Measurements from ENCODE around the gene SYT9. TPM values are rescaled to one million over a fixed set of nuclear protein-coding genes. Genes with fewer than 3 reads are reported as not detected.

Gene SYT9
- total RNA-seq, 1 experiment from 2014 or later = not detected

DNA sequence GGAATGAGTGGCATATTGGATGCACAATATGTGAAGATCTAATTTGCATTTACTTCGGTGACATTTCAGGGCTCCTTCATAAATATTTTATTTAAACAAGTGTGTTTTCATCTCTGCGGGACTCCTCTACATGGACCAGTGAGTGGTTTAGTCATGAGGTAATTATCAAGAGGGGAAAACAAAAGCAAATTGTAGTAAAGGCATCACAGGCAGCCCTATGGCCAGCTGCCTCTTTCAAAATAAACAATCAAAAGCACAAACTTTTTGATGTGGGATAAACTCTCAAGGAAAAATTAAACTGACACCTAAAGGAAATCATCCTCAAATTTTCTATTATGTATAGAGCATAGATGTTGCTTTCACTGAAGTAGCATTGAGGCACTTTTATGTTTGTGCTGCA lies 6.0 kb downstream of the SYT9 start:
- Mint-ChIP-seq H3K36me3 (ENCODE audit: insufficient read depth, unreplicated experiment) (no peaks in the 10 kb centered on the region), H3K27ac (ENCODE audit: low read depth, unreplicated experiment) (no peak overlapping the region), H3K4me3 (ENCODE audit: unreplicated experiment) (no peak overlapping the region), H3K27me3 (ENCODE audit: insufficient read depth, unreplicated experiment) (peaks cover 17% of the 10 kb centered on the region), H3K9me3 (ENCODE audit: unreplicated experiment) (no peaks in the 10 kb centered on the region), H3K4me1 (ENCODE audit: insufficient read depth, unreplicated experiment) (no peaks in the 10 kb centered on the region)
- ChIA-PET POLR2A (no interaction called here), CTCF (no interaction called here)
- TF ChIP-seq, protein P1, sequence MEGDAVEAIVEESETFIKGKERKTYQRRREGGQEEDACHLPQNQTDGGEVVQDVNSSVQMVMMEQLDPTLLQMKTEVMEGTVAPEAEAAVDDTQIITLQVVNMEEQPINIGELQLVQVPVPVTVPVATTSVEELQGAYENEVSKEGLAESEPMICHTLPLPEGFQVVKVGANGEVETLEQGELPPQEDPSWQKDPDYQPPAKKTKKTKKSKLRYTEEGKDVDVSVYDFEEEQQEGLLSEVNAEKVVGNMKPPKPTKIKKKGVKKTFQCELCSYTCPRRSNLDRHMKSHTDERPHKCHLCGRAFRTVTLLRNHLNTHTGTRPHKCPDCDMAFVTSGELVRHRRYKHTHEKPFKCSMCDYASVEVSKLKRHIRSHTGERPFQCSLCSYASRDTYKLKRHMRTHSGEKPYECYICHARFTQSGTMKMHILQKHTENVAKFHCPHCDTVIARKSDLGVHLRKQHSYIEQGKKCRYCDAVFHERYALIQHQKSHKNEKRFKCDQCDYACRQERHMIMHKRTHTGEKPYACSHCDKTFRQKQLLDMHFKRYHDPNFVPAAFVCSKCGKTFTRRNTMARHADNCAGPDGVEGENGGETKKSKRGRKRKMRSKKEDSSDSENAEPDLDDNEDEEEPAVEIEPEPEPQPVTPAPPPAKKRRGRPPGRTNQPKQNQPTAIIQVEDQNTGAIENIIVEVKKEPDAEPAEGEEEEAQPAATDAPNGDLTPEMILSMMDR (IDR thresholded peaks at IDR 0.05; ENCODE audit: unreplicated experiment) = no peak
- no peak for DNase-seq (ENCODE audit: unreplicated experiment)
- intact Hi-C loops (cut with micrococcal nuclease) = no loop called here
- no TSS peak for BruUV-seq (replicated peaks)

DNA sequence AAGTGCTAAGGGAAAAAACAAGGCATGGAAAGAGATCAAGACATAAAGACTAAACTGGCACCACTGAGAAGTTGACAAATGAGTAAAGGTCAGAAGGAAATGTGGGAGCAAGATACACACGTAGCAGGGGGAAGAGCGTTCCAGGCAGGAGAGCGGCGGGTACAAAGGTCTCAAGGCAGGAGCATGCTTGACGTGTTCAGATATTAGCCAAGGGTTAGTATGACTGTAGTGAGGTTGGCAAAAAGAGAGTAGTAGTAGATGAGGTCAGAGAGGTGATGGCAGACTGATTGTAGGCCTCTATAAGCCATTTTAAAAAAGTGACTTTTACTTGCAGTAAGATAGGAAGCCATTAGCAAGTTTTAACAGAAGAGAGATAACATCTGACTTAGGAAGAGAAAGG lies 9.9 kb downstream of the SYT9 start:
- Mint-ChIP-seq H3K36me3 (ENCODE audit: insufficient read depth, unreplicated experiment) (no peaks in the 10 kb centered on the region), H3K4me1 (ENCODE audit: insufficient read depth, unreplicated experiment) (no peaks in the 10 kb centered on the region), H3K4me3 (ENCODE audit: unreplicated experiment) (no peak overlapping the region), H3K27ac (ENCODE audit: low read depth, unreplicated experiment) (no peak overlapping the region), H3K9me3 (ENCODE audit: unreplicated experiment) (no peaks in the 10 kb centered on the region), H3K27me3 (ENCODE audit: insufficient read depth, unreplicated experiment) (no peaks in the 10 kb centered on the region)
- BruUV-seq (replicated peaks) = no TSS peak
- ChIA-PET POLR2A (no interaction called here), CTCF (no interaction called here)
- intact Hi-C loops (cut with micrococcal nuclease) = no loop called here
- no peak for DNase-seq (ENCODE audit: unreplicated experiment)
- TF ChIP-seq, protein P1 (IDR thresholded peaks at IDR 0.05; ENCODE audit: unreplicated experiment) = no peak

DNA sequence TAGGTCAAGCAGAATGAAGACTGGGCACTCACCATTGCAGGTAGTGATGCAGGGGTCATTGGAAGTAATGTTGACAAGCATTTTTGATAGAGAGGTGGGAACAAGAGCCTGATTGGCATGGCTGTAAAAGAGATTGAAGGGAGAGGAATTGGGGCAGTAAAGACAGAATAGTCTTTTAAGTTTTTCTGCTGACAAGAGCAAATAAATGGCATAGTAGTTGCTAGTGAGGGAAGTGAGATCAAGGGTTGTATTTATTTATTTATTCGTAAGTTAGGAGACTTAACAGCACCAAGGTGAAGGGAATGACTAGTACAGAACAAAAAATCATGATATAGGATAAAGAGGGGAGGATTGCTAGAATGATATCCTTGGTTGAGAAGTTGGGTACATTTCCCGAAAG lies 11.0 kb downstream of the SYT9 start:
- Mint-ChIP-seq H3K27ac (ENCODE audit: low read depth, unreplicated experiment) (no peak overlapping the region), H3K27me3 (ENCODE audit: insufficient read depth, unreplicated experiment) (no peaks in the 10 kb centered on the region), H3K9me3 (ENCODE audit: unreplicated experiment) (no peaks in the 10 kb centered on the region), H3K4me3 (ENCODE audit: unreplicated experiment) (no peak overlapping the region), H3K36me3 (ENCODE audit: insufficient read depth, unreplicated experiment) (no peaks in the 10 kb centered on the region), H3K4me1 (ENCODE audit: insufficient read depth, unreplicated experiment) (no peaks in the 10 kb centered on the region)
- ChIA-PET CTCF (no interaction called here), POLR2A (no interaction called here)
- DNase-seq (ENCODE audit: unreplicated experiment) = no peak
- BruUV-seq (replicated peaks) = no TSS peak
- TF ChIP-seq, protein P1 (IDR thresholded peaks at IDR 0.05; ENCODE audit: unreplicated experiment) = no peak
- intact Hi-C loops (cut with micrococcal nuclease) = no loop called here

DNA sequence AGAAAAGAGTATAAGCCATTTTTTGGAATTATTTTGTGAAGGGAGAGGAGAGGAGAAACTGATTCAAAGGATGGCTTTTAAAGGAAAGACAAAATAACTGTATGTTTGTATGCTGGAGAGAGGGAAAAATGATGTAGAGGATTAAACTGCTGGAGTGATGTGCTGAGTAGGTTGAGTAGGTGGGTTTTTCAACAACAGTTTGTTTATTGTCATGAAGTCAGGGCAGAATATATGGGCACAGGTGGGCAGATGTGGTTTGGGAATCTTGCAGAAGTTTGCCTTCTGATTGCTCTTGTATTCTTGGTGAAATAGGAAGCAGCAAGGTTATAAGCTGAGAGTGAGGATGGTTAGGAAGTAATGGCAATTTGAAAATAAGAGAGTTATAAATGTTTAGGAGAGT lies 12.1 kb downstream of the SYT9 start:
- ChIA-PET CTCF (interaction anchor here (0.8 kb wide), 1 partner anchor 30 kb away, joined by 4 read pairs; no protein-coding TSS in a partner anchor), POLR2A (no interaction called here)
- DNase-seq (ENCODE audit: unreplicated experiment) = no peak
- Mint-ChIP-seq H3K4me1 (ENCODE audit: insufficient read depth, unreplicated experiment) (no peaks in the 10 kb centered on the region), H3K36me3 (ENCODE audit: insufficient read depth, unreplicated experiment) (no peaks in the 10 kb centered on the region), H3K4me3 (ENCODE audit: unreplicated experiment) (no peak overlapping the region), H3K27me3 (ENCODE audit: insufficient read depth, unreplicated experiment) (no peaks in the 10 kb centered on the region), H3K27ac (ENCODE audit: low read depth, unreplicated experiment) (no peak overlapping the region), H3K9me3 (ENCODE audit: unreplicated experiment) (no peaks in the 10 kb centered on the region)
- intact Hi-C loops (cut with micrococcal nuclease) = no loop called here
- TF ChIP-seq, protein P1 (IDR thresholded peaks at IDR 0.05; ENCODE audit: unreplicated experiment) = no peak
- BruUV-seq (replicated peaks) = no TSS peak

All from MCF 10A (cell line).